ENCODE data around the gene LMTK3.

DNA sequence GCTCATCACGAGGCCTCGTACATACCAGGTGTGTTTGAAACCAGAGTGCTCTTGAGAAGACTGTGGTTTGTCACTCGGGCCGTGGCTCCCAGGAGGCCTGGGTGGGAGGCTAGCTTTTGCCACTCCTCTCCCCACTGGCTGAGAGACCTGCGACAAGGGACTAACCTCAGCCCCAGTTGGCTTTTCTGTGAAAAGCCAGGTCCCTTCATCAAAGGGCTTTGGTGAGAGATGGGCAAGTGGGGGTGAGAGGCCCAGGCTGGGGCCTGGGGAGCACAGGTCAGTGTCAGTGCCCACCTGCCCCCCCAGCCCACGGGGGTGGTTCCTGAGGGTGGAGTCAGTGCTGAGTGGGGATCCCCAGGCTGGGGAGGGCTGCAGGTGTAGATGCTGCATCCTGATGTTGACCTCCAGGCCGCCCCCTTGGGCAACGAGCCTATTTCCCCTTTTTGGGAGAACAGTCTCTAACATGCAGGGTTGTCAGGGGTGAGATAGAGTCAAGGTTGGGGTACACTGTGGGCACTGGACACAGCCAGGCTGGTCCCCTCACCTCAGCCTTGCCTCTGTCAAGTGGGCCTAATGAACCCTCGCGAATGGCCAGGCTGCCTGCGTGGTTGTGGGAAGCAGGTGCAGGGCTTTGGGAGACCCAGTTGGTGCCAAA, 55.6 kb downstream of the LMTK3 start:
- TF ChIP-seq, protein P1, sequence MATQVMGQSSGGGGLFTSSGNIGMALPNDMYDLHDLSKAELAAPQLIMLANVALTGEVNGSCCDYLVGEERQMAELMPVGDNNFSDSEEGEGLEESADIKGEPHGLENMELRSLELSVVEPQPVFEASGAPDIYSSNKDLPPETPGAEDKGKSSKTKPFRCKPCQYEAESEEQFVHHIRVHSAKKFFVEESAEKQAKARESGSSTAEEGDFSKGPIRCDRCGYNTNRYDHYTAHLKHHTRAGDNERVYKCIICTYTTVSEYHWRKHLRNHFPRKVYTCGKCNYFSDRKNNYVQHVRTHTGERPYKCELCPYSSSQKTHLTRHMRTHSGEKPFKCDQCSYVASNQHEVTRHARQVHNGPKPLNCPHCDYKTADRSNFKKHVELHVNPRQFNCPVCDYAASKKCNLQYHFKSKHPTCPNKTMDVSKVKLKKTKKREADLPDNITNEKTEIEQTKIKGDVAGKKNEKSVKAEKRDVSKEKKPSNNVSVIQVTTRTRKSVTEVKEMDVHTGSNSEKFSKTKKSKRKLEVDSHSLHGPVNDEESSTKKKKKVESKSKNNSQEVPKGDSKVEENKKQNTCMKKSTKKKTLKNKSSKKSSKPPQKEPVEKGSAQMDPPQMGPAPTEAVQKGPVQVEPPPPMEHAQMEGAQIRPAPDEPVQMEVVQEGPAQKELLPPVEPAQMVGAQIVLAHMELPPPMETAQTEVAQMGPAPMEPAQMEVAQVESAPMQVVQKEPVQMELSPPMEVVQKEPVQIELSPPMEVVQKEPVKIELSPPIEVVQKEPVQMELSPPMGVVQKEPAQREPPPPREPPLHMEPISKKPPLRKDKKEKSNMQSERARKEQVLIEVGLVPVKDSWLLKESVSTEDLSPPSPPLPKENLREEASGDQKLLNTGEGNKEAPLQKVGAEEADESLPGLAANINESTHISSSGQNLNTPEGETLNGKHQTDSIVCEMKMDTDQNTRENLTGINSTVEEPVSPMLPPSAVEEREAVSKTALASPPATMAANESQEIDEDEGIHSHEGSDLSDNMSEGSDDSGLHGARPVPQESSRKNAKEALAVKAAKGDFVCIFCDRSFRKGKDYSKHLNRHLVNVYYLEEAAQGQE (IDR thresholded peaks at IDR 0.05; ENCODE audit: unreplicated experiment): no peak
- TF ChIP-seq, protein P2, sequence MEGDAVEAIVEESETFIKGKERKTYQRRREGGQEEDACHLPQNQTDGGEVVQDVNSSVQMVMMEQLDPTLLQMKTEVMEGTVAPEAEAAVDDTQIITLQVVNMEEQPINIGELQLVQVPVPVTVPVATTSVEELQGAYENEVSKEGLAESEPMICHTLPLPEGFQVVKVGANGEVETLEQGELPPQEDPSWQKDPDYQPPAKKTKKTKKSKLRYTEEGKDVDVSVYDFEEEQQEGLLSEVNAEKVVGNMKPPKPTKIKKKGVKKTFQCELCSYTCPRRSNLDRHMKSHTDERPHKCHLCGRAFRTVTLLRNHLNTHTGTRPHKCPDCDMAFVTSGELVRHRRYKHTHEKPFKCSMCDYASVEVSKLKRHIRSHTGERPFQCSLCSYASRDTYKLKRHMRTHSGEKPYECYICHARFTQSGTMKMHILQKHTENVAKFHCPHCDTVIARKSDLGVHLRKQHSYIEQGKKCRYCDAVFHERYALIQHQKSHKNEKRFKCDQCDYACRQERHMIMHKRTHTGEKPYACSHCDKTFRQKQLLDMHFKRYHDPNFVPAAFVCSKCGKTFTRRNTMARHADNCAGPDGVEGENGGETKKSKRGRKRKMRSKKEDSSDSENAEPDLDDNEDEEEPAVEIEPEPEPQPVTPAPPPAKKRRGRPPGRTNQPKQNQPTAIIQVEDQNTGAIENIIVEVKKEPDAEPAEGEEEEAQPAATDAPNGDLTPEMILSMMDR (conservative IDR thresholded peaks at IDR 0.05; ENCODE audit: low read depth in 2 of 2): no peak
- no peak for TF ChIP-seq EZH2 (IDR thresholded peaks at IDR 0.05; ENCODE audit: low read depth, unreplicated experiment)
- TF ChIP-seq CREB1 (CRISPR knock-in tag; IDR thresholded peaks at IDR 0.05; ENCODE audit: low read depth): no peak

Data from GM23338 (cell line).